ENCODE results near the gene LRRC19. TPM values are rescaled to one million over a fixed set of nuclear protein-coding genes. Genes with fewer than 3 reads are reported as not detected.

The LRRC19 gene
- total RNA-seq, 1 experiment from 2014 or later, result not detected

DNA sequence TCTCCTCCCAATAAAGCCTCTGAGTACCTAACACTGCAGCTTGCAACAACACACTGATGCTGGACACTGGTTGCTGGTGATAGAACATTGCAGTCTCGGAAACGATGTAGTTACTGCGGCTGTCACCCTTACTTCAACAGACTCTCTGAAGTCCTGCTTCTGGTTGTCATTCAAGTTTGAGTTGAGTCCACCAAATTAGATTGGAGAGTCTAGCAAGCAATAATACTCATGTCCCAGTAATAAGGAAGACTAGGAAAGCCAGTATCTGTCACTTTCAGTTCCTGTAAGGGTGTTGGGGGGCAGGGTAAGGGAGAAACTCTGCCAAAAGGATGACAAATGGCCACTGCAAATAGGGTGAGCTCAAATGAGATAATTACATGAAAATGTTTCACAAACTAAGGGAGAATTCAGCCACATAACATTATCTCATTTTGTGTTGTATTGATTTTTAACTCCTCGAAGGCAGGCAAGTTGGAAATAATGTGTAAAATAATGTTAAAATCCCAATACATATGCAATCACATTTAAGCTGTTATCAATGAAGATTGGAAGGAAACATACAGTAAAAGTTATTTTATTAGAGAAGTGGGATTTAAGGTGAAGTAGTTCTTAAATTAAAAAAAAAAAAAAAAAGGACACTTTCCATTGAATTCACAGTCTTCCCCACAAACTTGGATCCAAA is 50.1 kb downstream of the LRRC19 start:
- Histone ChIP-seq H3K79me1 (ENCODE audit: insufficient read depth, low read depth, low read length, poor library complexity, severe bottlenecking) (no peaks in the 10 kb centered on the region), H3K18ac (ENCODE audit: insufficient read length, low read depth, low read length) (no peak overlapping the region), H4K20me1 (ENCODE audit: control insufficient read depth, insufficient read depth, insufficient read length) (no peaks in the 10 kb centered on the region), H3K56ac (ENCODE audit: insufficient read length, low read depth, low read length) (no peak overlapping the region), H3K27ac (ENCODE audit: insufficient read length, low read depth, low read length) (no peak overlapping the region), H2BK15ac (ENCODE audit: low read depth, low read length) (no peak overlapping the region), H2BK5ac (ENCODE audit: insufficient read length, low read length) (no peak overlapping the region), H3K14ac (ENCODE audit: insufficient read depth, low read length) (no peak overlapping the region), H2AFZ (ENCODE audit: low read length) (no peak overlapping the region), H4K5ac (ENCODE audit: insufficient read length, low read depth, low read length) (no peak overlapping the region), H2AK5ac (ENCODE audit: insufficient read length, low read length) (no peak overlapping the region), H3K27me3 (ENCODE audit: insufficient read depth, low read length) (no peaks in the 10 kb centered on the region), H3K4ac (ENCODE audit: low read depth, low read length) (no peak overlapping the region), H3K23me2 (ENCODE audit: insufficient read length, low read depth, low read length, poor library complexity, severe bottlenecking) (peaks cover 4% of the 10 kb centered on the region), H4K91ac (ENCODE audit: insufficient read length, low read depth, low read length) (no peak overlapping the region), H3K9ac (ENCODE audit: extremely low read depth, insufficient read length, low read length) (peak overlapping the region; percentile 95), H3K23ac (ENCODE audit: insufficient read length, low read depth, low read length) (no peak overlapping the region), H4K8ac (replicated peaks; ENCODE audit: insufficient read length, low read depth, low read length) (no peak overlapping the region), H2BK20ac (ENCODE audit: low read depth, low read length, poor library complexity, severe bottlenecking) (no peak overlapping the region), H3K9me3 (ENCODE audit: control insufficient read depth, low read depth, low read length) (no peaks in the 10 kb centered on the region), H2BK12ac (ENCODE audit: insufficient read length, low read depth, low read length) (no peak overlapping the region), H2BK120ac (ENCODE audit: low read depth, low read length, poor library complexity, severe bottlenecking) (no peak overlapping the region), H3K4me2 (ENCODE audit: insufficient read depth, insufficient read length, low read length) (peak overlapping the region; percentile 98), H3K79me2 (ENCODE audit: insufficient read depth, low read length) (no peaks in the 10 kb centered on the region), H3K4me1 (ENCODE audit: insufficient read depth, low read length) (no peaks in the 10 kb centered on the region), H3T11ph (ENCODE audit: low read length) (no peak overlapping the region)
- WGBS (ENCODE audit: extremely low coverage, insufficient read length, low lambda C conversion rate), result no CpG with 5 or more reads among the region's 4 CpGs
- TF ChIP-seq, protein P1, sequence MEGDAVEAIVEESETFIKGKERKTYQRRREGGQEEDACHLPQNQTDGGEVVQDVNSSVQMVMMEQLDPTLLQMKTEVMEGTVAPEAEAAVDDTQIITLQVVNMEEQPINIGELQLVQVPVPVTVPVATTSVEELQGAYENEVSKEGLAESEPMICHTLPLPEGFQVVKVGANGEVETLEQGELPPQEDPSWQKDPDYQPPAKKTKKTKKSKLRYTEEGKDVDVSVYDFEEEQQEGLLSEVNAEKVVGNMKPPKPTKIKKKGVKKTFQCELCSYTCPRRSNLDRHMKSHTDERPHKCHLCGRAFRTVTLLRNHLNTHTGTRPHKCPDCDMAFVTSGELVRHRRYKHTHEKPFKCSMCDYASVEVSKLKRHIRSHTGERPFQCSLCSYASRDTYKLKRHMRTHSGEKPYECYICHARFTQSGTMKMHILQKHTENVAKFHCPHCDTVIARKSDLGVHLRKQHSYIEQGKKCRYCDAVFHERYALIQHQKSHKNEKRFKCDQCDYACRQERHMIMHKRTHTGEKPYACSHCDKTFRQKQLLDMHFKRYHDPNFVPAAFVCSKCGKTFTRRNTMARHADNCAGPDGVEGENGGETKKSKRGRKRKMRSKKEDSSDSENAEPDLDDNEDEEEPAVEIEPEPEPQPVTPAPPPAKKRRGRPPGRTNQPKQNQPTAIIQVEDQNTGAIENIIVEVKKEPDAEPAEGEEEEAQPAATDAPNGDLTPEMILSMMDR (conservative IDR thresholded peaks at IDR 0.05), result no peak
- no peak for DNase-seq
- Mint-ChIP-seq H3K27ac (peak overlapping the region; percentile 33 to 98 (median 97); a peak in 4 of 7 replicates), H3K4me3 (peak overlapping the region; percentile 88 to 93), H3K9me3 (no peaks in the 10 kb centered on the region; a peak in 1 of 5 replicates), H3K36me3 (ENCODE audit: insufficient read depth in 1 of 3, low read depth in 3 of 3) (no peaks in the 10 kb centered on the region), H3K27me3 (ENCODE audit: low read depth) (no peaks in the 10 kb centered on the region), H3K4me1 (peaks cover 18 to 19% of the 10 kb centered on the region in 2 experiments)
